A549 (cell line): ENCODE results near the gene IGSF9. TPM values are rescaled to one million over a fixed set of nuclear protein-coding genes. Genes with fewer than 3 reads are reported as not detected.

Experiments used
- ATAC-seq, 2 experiments: fragments of 200-7000 bp in 1 of 2; fragments of >200 bp in 1 of 2; cut with Nextera tagmentation in 1 of 2; cut with Tn5 transposase in 1 of 2; 3 replicates each; pipeline versions ENCODE4 v1.8.0 to v1.9.1; 2018 to 2020; ENCODE audit warnings: mild to moderate bottlenecking in 1 of 2, moderate library complexity in 1 of 2
- CTCF ChIA-PET: fragments of 300-600 bp; sonication (Branson Sonifier 250); formaldehyde crosslinking; extraction: SDS; loops from one replicate; lab custom pipeline; 2021; ENCODE audit warnings: antibody characterized with exemption, inconsistent platforms; lab: Yijun Ruan, JAX
- POLR2A ChIA-PET: fragments of 350-600 bp; formaldehyde crosslinking; extraction: SDS; loops from one replicate; lab custom pipeline; 2021; ENCODE audit warnings: antibody characterized with exemption, inconsistent platforms; lab: Yijun Ruan, JAX
- DNase-seq, 2 experiments: peaks; one replicate each; pipeline versions ENCODE4 v3.0.0 to v3.0.0-alpha.2; 2011 to 2016; ENCODE audit warnings: low read depth in 1 of 2, low spot score in 1 of 2
- FAIRE-seq: peaks from 2 replicates; lab custom pipeline; 2011; peaks lifted over from hg19 to GRCh38; lab: Jason Lieb, UNC
- H3K27ac ChIP-seq, 2 experiments: fragments of >200 bp; sonication (Bioruptor Twin); formaldehyde crosslinking; 3 replicates each; pipeline ENCODE4 v1.5.1; 2016 to 2017
- H3K4me1 ChIP-seq: fragments of >200 bp; sonication (Bioruptor Twin); formaldehyde crosslinking; 3 replicates; pipeline ENCODE4 v1.6.1; 2016
- H3K4me2 ChIP-seq: fragments of >200 bp; sonication (Bioruptor Twin); formaldehyde crosslinking; 3 replicates; pipeline ENCODE4 v1.6.1; 2016
- H3K4me3 ChIP-seq: fragments of >200 bp; sonication (Bioruptor Twin); formaldehyde crosslinking; 3 replicates; pipeline ENCODE4 v1.5.1; 2016
- H3K9me3 ChIP-seq: fragments of >200 bp; sonication (Bioruptor Twin); formaldehyde crosslinking; 3 replicates; pipeline ENCODE4 v1.6.1; 2016
- CBX8 ChIP-seq: fragments of 200-600 bp; sonication (generic); IDR thresholded peaks from 2 replicates; pipeline ENCODE4 v1.6.1; 2016
- CHD4 ChIP-seq: fragments of 200-600 bp; sonication (generic); IDR thresholded peaks from 2 replicates; pipeline ENCODE4 v1.6.1; 2016; ENCODE audit warnings: antibody characterized with exemption, mild to moderate bottlenecking, borderline replicate concordance
- EP300 ChIP-seq, 2 experiments: fragments of >200 bp; sonication (Bioruptor Twin); formaldehyde crosslinking; IDR thresholded peaks; 2 replicates in 1 of 2; 3 replicates in 1 of 2; pipeline ENCODE4 v1.6.1; 2016 to 2017
- FOXS1 ChIP-seq: fragments of 250-450 bp; sonication (Bioruptor Pico); IDR thresholded peaks from 2 replicates; pipeline ENCODE4 v1.5.0; 2020; ENCODE audit warnings: mild to moderate bottlenecking, moderate library complexity
- KDM5A ChIP-seq: fragments of 200-600 bp; sonication (generic); IDR thresholded peaks from 2 replicates; pipeline ENCODE4 v1.6.1; 2016; ENCODE audit warnings: antibody characterized with exemption, mild to moderate bottlenecking
- MAZ ChIP-seq: fragments of 150-350 bp; IDR thresholded peaks from 2 replicates; pipeline ENCODE4 v1.6.1; 2014; ENCODE audit warnings: antibody characterized with exemption, low read depth, low read length, borderline replicate concordance
- MYC ChIP-seq: IDR thresholded peaks from 2 replicates; pipeline ENCODE4 v1.6.1; 2012; ENCODE audit warnings: mild to moderate bottlenecking, inconsistent platforms, low read length, improper control_type of control experiment, borderline replicate concordance
- NPAS2 ChIP-seq: fragments of 250-450 bp; sonication (Bioruptor Pico); IDR thresholded peaks from 2 replicates; pipeline ENCODE4 v1.8.0; 2022; ENCODE audit warnings: mild to moderate bottlenecking, moderate library complexity, borderline replicate concordance
- POLR2A ChIP-seq: IDR thresholded peaks from 2 replicates; pipeline ENCODE4 v1.6.1; 2012; ENCODE audit warnings: mild to moderate bottlenecking, low read length
- RAD21 ChIP-seq, 2 experiments: fragments of >200 bp in 1 of 2; sonication (Bioruptor Twin) in 1 of 2; formaldehyde crosslinking in 1 of 2; IDR thresholded peaks in 1 of 2; conservative IDR thresholded peaks in 1 of 2; 2 replicates in 1 of 2; 3 replicates in 1 of 2; pipeline ENCODE4 v1.6.1; 2012 to 2018; ENCODE audit warnings: inconsistent platforms in 1 of 2
- RARB ChIP-seq: fragments of 250-450 bp; sonication (Bioruptor Pico); IDR thresholded peaks from 2 replicates; pipeline ENCODE4 v1.8.0; 2021; ENCODE audit warnings: mild to moderate bottlenecking, moderate library complexity
- RFX5 ChIP-seq: fragments of 450-650 bp; IDR thresholded peaks from 2 replicates; pipeline ENCODE4 v1.7.1; 2014; ENCODE audit warnings: antibody characterized with exemption, mild to moderate bottlenecking, moderate library complexity
- TP53 ChIP-seq: fragments of 250-450 bp; sonication (Bioruptor Pico); IDR thresholded peaks from 2 replicates; pipeline ENCODE4 v1.5.0; 2021; ENCODE audit warnings: mild to moderate bottlenecking, moderate library complexity
- ZC3H11A ChIP-seq: fragments of 450-650 bp; IDR thresholded peaks from 2 replicates; pipeline ENCODE4 v1.6.1; 2014; ENCODE audit warnings: antibody characterized with exemption, mild to moderate bottlenecking
- WGBS: methylation state at CpG from one replicate; pipeline ENCODE4 v1.1.6; 2017; ENCODE audit errors: missing lambda C conversion rate; 5-methylcytosine and 5-hydroxymethylcytosine counted together
- polyA plus RNA-seq, 4 experiments: library from polyadenylated mRNA; depleted of rRNA in 3 of 4; stranded (reverse); fragments of >200 nt; fragmentation: RNase III in 1 of 4; extraction: RNeasy Plus Mini Kit Qiagen cat#74134 plus additional on column Dnase treatment in 1 of 4; gene quantifications; 2 replicates in 3 of 4; 3 replicates in 1 of 4; pipeline ENCODE4 v1.2.3, GENCODE V29; 2011 to 2017
- TF ChIP-seq, protein P1 (sequence below): IDR thresholded peaks from 2 replicates; pipeline ENCODE4 v1.6.1; 2012
- TF ChIP-seq, protein P2 (sequence below): fragments of 250-450 bp; sonication (Bioruptor Pico); IDR thresholded peaks from 2 replicates; pipeline ENCODE4 v1.5.0; 2020; ENCODE audit warnings: low read depth, mild to moderate bottlenecking, moderate library complexity
- TF ChIP-seq, protein P3 (sequence below): IDR thresholded peaks from 2 replicates; pipeline ENCODE4 v1.6.1; 2012; ENCODE audit warnings: low read depth, borderline replicate concordance

Gene IGSF9
- polyA plus RNA-seq, 2 of the 4 experiments (the other 2 are of a cell fraction), result 0.06 to 0.54 TPM

DNA sequence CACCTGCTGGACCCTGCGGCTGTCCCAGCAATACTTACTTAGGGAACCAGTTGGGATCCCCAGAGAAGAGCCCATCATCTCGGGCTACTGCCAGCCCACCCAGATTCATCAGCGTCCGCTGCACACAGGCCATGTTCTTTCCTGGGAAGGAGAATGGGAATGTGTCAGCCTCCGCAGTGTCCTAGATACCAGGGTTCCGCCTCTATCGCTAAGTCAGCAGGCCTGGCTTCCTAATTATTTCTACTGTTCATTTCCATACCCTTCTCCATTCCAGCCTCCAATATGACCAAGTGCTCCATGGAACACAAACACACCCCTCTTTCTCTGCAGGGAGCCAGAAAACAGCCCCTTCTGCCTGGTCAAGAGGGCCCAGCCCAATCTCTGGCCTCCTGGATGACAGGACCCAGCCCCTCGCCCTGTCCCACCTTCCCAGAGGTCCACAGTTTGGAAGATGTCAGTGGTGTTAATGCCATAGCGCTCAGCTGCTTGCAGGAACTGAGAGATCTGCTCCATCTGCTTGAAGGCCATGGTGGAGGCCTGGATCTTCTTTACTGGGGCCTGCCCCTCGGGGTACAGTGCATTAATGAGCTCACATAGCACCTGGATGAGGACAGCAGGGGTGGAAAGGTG lies 26.1 kb downstream of the IGSF9 start:
- Histone ChIP-seq H3K9me3 (no peaks in the 10 kb centered on the region), H3K4me3 (no peak overlapping the region), H3K27ac (0 out of 6 replicates have a peak overlapping the region, but pooled peaks of 1 of the 2 experiments have one; percentile 87), H3K4me2 (no peak overlapping the region), H3K4me1 (peaks cover 87% of the 10 kb centered on the region)
- ATAC-seq (no peak), FAIRE-seq (no peak), DNase-seq (no peak)
- 91% methylated on average over 10 of the region's 10 CpGs for WGBS
- POLR2A ChIA-PET, result no interaction called here
- TF ChIP-seq RARB (no peak), RFX5 (no peak), ZC3H11A (no peak), TP53 (CRISPR knock-in tag) (no peak), CBX8 (no peak)
- TF ChIP-seq, protein P1, sequence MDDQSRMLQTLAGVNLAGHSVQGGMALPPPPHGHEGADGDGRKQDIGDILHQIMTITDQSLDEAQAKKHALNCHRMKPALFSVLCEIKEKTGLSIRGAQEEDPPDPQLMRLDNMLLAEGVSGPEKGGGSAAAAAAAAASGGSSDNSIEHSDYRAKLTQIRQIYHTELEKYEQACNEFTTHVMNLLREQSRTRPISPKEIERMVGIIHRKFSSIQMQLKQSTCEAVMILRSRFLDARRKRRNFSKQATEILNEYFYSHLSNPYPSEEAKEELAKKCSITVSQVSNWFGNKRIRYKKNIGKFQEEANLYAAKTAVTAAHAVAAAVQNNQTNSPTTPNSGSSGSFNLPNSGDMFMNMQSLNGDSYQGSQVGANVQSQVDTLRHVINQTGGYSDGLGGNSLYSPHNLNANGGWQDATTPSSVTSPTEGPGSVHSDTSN, result no peak
- CTCF ChIA-PET, result interaction anchor here (0.9 to 22.4 kb wide), 3 partner anchors 27 to 89 kb away, joined by 3 to 665 read pairs (median 7); no protein-coding TSS in a partner anchor

DNA sequence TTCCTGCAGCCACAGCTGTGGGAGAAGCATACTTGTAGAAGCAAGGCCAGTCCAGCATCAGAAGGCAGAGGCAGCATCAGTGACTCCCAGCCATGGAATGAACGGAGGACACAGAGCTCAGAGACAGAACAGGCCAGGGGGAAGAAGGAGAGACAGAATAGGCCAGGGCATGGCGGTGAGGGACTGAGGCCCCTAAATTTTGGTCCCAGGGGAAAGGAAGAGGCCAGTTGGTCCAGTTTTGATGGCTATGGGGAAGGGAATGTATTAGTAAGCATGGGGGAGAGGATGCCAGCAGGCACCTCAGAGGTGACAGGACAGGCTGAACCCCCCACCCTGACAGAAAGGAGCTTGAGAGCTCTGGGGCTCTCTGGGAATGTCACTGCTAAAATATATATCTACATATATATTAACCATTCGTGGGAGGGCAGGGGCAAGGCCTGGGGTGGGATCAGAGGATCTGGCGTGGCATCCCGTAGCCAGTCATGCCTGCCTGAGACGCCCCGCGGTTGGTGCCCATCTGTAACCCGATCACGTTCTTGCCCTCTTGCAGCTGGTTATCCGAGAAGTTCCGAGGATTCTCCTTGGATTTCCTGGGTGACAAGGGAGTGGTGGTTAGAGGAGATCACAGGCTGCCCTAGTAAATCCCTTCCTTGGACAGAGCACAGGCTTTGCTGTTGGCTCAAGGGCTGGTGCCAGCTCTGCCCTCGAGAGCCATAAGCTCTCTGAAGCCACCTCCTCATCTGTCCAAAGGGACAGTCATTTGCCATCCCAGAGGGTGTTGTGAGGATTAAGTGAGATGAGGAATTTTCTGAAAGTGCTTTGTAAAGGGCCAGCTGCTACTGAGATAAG lies 26.8 kb downstream of the IGSF9 start:
- no peak overlapping the region for H3K4me3 ChIP-seq
- ATAC-seq (no peak), DNase-seq (no peak), FAIRE-seq (no peak)
- no peaks in the 10 kb centered on the region for H3K9me3 ChIP-seq
- peak overlapping the region in 1 of 2 experiments; percentile 87; a peak in 3 of 6 replicates for H3K27ac ChIP-seq
- 87% methylated on average over 13 of the region's 13 CpGs for WGBS
- H3K4me2 ChIP-seq, result peak overlapping the region; percentile 66
- POLR2A ChIA-PET, result no interaction called here
- TF ChIP-seq, protein P2, sequence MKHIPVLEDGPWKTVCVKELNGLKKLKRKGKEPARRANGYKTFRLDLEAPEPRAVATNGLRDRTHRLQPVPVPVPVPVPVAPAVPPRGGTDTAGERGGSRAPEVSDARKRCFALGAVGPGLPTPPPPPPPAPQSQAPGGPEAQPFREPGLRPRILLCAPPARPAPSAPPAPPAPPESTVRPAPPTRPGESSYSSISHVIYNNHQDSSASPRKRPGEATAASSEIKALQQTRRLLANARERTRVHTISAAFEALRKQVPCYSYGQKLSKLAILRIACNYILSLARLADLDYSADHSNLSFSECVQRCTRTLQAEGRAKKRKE (CRISPR knock-in tag), result no peak
- no peak for TF ChIP-seq RFX5
- TF ChIP-seq, protein P3, sequence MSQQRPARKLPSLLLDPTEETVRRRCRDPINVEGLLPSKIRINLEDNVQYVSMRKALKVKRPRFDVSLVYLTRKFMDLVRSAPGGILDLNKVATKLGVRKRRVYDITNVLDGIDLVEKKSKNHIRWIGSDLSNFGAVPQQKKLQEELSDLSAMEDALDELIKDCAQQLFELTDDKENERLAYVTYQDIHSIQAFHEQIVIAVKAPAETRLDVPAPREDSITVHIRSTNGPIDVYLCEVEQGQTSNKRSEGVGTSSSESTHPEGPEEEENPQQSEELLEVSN, result no peak
- no peak for TF ChIP-seq KDM5A
- TF ChIP-seq CHD4, result no peak
- no peak for TF ChIP-seq EP300 (IDR thresholded peaks at IDR 0.05)
- TF ChIP-seq RAD21 (conservative IDR thresholded peaks at IDR 0.05 in 1 of 2, IDR thresholded peaks at IDR 0.05 in 1 of 2), result no peak
- TF ChIP-seq MYC, result no peak
- TF ChIP-seq CBX8, result no peak
- no peak for TF ChIP-seq POLR2A
- no peak for TF ChIP-seq ZC3H11A
- TF ChIP-seq NPAS2 (CRISPR knock-in tag), result no peak
- TF ChIP-seq MAZ, result no peak
- TF ChIP-seq FOXS1 (CRISPR knock-in tag), result no peak
- H3K4me1 ChIP-seq, result peaks cover 95% of the 10 kb centered on the region
- CTCF ChIA-PET, result interaction anchor here (0.9 to 1.7 kb wide), 3 partner anchors 26 to 89 kb away, joined by 3 to 7 read pairs (median 3); no protein-coding TSS in a partner anchor
